Dermis blood vessel endothelial cell (primary cell): ENCODE data around the gene CFAP53. TPM values are rescaled to one million over a fixed set of nuclear protein-coding genes. Genes with fewer than 3 reads are reported as not detected.
A peak's percentile ranks its signal among the peaks of the same experiment; 100 is the strongest.
"Not testable (repeated sequence)": the region's sequence is repeated elsewhere in the genome, so short reads cannot be mapped to it uniquely, and the experiment has no call there.

Experiments used
- DNase-seq: peaks from one replicate; pipeline ENCODE4 v3.0.0; 2010
- total RNA-seq: library from RNA; depleted of rRNA; stranded (reverse); fragments of >200 nt; gene quantifications from 2 replicates; pipeline ENCODE4 v1.2.3, GENCODE V29; 2014

CFAP53 gene
- under 0.01 and 0.14 TPM in 2 replicates for total RNA-seq

- peak; percentile 93 for DNase-seq
Observed at GRCh38 chr18:50266248-50266704, at the start of gene CFAP53. TSS of gene CFAP53 (minus strand) at chr18:50266495. CDS start at chr18:50266404, 91 bp downstream.

- DNase-seq: no peak
Observed at GRCh38 chr18:50315100-50315871, 49.0 kb upstream of the CFAP53 start.

GRCh38 chr18:50313873-50314460 lies 47.7 kb upstream of the CFAP53 start:
- DNase-seq: no peak

- DNase-seq: no peak
Observed at GRCh38 chr18:50313031-50313607, 46.8 kb upstream of the CFAP53 start.

- no peak for DNase-seq
Observed at GRCh38 chr18:50312296-50313030, 46.2 kb upstream of the CFAP53 start.

- no peak for DNase-seq
Observed at GRCh38 chr18:50311650-50312049, 45.4 kb upstream of the CFAP53 start.

- no peak for DNase-seq
Observed at GRCh38 chr18:50310080-50310479, 43.8 kb upstream of the CFAP53 start.

GRCh38 chr18:50308851-50309250 lies 42.6 kb upstream of the CFAP53 start:
- DNase-seq: not testable (repeated sequence)

- peak; percentile 88 for DNase-seq
Observed at GRCh38 chr18:50307738-50308470, 41.6 kb upstream of the CFAP53 start.

- no peak for DNase-seq
Observed at GRCh38 chr18:50307400-50307737, 41.1 kb upstream of the CFAP53 start.

- DNase-seq: no peak
Observed at GRCh38 chr18:50306944-50307343, 40.6 kb upstream of the CFAP53 start.

GRCh38 chr18:50301074-50301473 lies 34.8 kb upstream of the CFAP53 start:
- DNase-seq: no peak

GRCh38 chr18:50299626-50300388 lies 33.5 kb upstream of the CFAP53 start:
- no peak for DNase-seq

GRCh38 chr18:50298443-50299284 lies 32.4 kb upstream of the CFAP53 start:
- DNase-seq: no peak

- DNase-seq: peak; percentile 71
Observed at GRCh38 chr18:50297621-50298442, 31.5 kb upstream of the CFAP53 start.

GRCh38 chr18:50293039-50293438 lies 26.7 kb upstream of the CFAP53 start:
- no peak for DNase-seq

GRCh38 chr18:50289108-50289443 lies 22.8 kb upstream of the CFAP53 start:
- DNase-seq: no peak

- DNase-seq: not testable (repeated sequence)
Observed at GRCh38 chr18:50288348-50289107, 22.2 kb upstream of the CFAP53 start.
